ENCODE results near the gene CFAP68.

- TF ChIP-seq CTCF (IDR thresholded peaks at IDR 0.05) (no peak), POLR2A (IDR thresholded peaks at IDR 0.05) (no peak)
Observed at GRCh38 chr11:111845276-111846028, 33.9 kb upstream of the CFAP68 start.
